Fibroblast of lung (primary cell): Measurements from ENCODE around the gene TBC1D22B. TPM values are rescaled to one million over a fixed set of nuclear protein-coding genes. Genes with fewer than 3 reads are reported as not detected.

Source experiments
- DNase-seq, 2 donors: peaks; one replicate each; pipeline versions ENCODE4 v3.0.0 to v3.0.0-alpha.2; 2010; ENCODE audit warnings: low read depth in 2 of 2
- H2AFZ ChIP-seq: 2 replicates; pipeline ENCODE4 v1.5.1; 2012; ENCODE audit warnings: low read length, control low read depth, inconsistent platforms
- H3K27ac ChIP-seq: 2 replicates; pipeline ENCODE4 v1.5.1; 2011; ENCODE audit warnings: low read length, control low read depth; ENCODE audit not compliant: insufficient read depth
- H3K27me3 ChIP-seq: 2 replicates; pipeline ENCODE4 v1.5.1; 2011; ENCODE audit warnings: mild to moderate bottlenecking, low read length; ENCODE audit not compliant: control insufficient read depth, insufficient read depth
- H3K36me3 ChIP-seq: 2 replicates; pipeline ENCODE4 v1.5.1; 2011; ENCODE audit warnings: low read length; ENCODE audit not compliant: control insufficient read depth, insufficient read depth
- H3K4me1 ChIP-seq: 2 replicates; pipeline ENCODE4 v1.5.1; 2011; ENCODE audit warnings: low read length; ENCODE audit not compliant: control insufficient read depth, insufficient read depth; ENCODE audit errors: extremely low read depth
- H3K4me2 ChIP-seq: 2 replicates; pipeline ENCODE4 v1.5.1; 2011; ENCODE audit warnings: low read length, control low read depth; ENCODE audit not compliant: insufficient read depth; ENCODE audit errors: extremely low read depth
- H3K4me3 ChIP-seq, 4 experiments: fragments of 200-600 bp in 1 of 4; sonication (generic) in 1 of 4; replicated peaks in 1 of 4; 2 replicates each; pipeline ENCODE4 v1.5.1; 2011 to 2016; ENCODE audit warnings: low read length in 4 of 4, low read depth in 3 of 4, mild to moderate bottlenecking in 3 of 4, control low read depth in 2 of 4, inconsistent platforms in 1 of 4, mixed read lengths in 1 of 4; ENCODE audit not compliant: insufficient read depth in 1 of 4; ENCODE audit errors: control extremely low read depth in 1 of 4
- H3K79me2 ChIP-seq: 2 replicates; pipeline ENCODE4 v1.5.1; 2012; ENCODE audit warnings: mild to moderate bottlenecking, low read length, inconsistent platforms; ENCODE audit not compliant: control insufficient read depth, insufficient read depth
- H3K9ac ChIP-seq: 2 replicates; pipeline ENCODE4 v1.5.1; 2011; ENCODE audit warnings: mild to moderate bottlenecking, low read length, control low read depth; ENCODE audit not compliant: insufficient read depth
- H3K9me3 ChIP-seq: 2 replicates; pipeline ENCODE4 v1.5.1; 2012; ENCODE audit warnings: low read depth, low read length; ENCODE audit not compliant: control insufficient read depth, insufficient read depth
- H4K20me1 ChIP-seq: 2 replicates; pipeline ENCODE4 v1.5.1; 2011; ENCODE audit warnings: low read length; ENCODE audit not compliant: control insufficient read depth, insufficient read depth; ENCODE audit errors: extremely low read depth
- EZH2 ChIP-seq: IDR thresholded peaks from 2 replicates; pipeline ENCODE4 v1.5.1; 2012; ENCODE audit warnings: low read length, control low read depth, mild to moderate bottlenecking; ENCODE audit errors: missing control alignments
- polyA plus RNA-seq, 2 donors: library from polyadenylated mRNA; depleted of rRNA in 1 of 2; stranded (reverse) in 1 of 2; unstranded in 1 of 2; fragments of >200 nt; gene quantifications; 2 replicates each; pipeline ENCODE4 v1.2.1, GENCODE V29; 2011 to 2012; ENCODE audit warnings: missing spikeins in 1 of 2
- total RNA-seq: library from RNA; depleted of rRNA; stranded (reverse); fragments of >200 nt; gene quantifications from 2 replicates; pipeline ENCODE4 v1.2.1, GENCODE V29; 2014
- TF ChIP-seq, protein P1 (sequence below), 2 donors: IDR thresholded peaks in 1 of 2; conservative IDR thresholded peaks in 1 of 2; 1 replicate in 1 of 2; 2 replicates in 1 of 2; pipeline ENCODE4 v1.5.1; 2011 to 2012; ENCODE audit warnings: low read length in 2 of 2, control low read depth in 1 of 2, inconsistent platforms in 1 of 2, low read depth in 1 of 2, mild to moderate bottlenecking in 1 of 2

The TBC1D22B gene
- total and polyA plus RNA-seq, 2 donors (not counting 1 experiment from before 2014, with no cell fraction given): 6.3 to 9.7 TPM

DNA sequence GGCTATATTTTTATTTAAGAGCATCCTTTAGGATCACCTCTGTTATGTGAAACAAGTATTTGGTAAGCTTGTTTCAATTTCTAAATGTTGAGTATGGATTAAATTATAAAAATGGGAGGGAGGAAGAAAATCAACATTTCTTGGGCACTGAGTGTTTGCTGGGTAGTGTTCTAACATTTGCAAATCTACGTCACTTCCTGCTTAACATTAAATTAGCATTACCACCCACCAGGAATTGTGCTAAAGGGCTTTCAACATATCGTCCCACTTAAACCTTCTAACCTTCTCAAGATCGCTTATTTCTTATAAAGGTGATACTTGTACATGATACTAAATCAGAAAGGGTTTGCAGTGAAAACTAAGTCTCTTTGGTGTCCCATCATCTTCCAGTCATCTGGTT is 8.3 kb downstream of the TBC1D22B start:
- Histone ChIP-seq H3K4me2 (no peak overlapping the region), H3K79me2 (no peaks in the 10 kb centered on the region), H3K27me3 (no peaks in the 10 kb centered on the region), H3K9me3 (no peaks in the 10 kb centered on the region), H3K36me3 (no peaks in the 10 kb centered on the region), H3K27ac (no peak overlapping the region), H3K4me1 (no peaks in the 10 kb centered on the region), H3K9ac (no peak overlapping the region), H2AFZ (no peak overlapping the region), H3K4me3 (no peak overlapping the region), H4K20me1 (no peaks in the 10 kb centered on the region)
- TF ChIP-seq, protein P1, sequence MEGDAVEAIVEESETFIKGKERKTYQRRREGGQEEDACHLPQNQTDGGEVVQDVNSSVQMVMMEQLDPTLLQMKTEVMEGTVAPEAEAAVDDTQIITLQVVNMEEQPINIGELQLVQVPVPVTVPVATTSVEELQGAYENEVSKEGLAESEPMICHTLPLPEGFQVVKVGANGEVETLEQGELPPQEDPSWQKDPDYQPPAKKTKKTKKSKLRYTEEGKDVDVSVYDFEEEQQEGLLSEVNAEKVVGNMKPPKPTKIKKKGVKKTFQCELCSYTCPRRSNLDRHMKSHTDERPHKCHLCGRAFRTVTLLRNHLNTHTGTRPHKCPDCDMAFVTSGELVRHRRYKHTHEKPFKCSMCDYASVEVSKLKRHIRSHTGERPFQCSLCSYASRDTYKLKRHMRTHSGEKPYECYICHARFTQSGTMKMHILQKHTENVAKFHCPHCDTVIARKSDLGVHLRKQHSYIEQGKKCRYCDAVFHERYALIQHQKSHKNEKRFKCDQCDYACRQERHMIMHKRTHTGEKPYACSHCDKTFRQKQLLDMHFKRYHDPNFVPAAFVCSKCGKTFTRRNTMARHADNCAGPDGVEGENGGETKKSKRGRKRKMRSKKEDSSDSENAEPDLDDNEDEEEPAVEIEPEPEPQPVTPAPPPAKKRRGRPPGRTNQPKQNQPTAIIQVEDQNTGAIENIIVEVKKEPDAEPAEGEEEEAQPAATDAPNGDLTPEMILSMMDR (conservative IDR thresholded peaks at IDR 0.05 in 1 of 2, IDR thresholded peaks at IDR 0.05 in 1 of 2; ENCODE audit: low read depth in 1 of 2, low read length in 2 of 2): no peak
- TF ChIP-seq EZH2: no peak
- no peak for DNase-seq

DNA sequence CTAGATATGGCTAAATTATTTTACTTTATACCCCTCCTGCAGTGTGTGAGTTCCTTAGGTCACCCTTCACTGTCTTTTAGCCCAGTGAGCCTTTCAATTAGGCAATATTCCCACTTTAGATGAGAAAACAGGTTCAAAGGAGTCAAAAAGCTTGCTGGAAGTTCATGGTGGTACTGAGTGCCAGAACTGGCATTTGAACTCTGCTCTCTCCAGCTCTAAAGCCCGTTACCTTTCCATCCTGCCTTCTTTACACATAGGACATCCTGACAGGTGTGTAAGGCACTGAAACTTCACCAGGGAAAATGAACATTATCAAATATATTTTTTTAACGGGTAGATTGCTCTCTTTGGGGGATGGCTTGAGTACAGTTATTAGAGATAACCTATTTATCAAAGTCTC is 11.5 kb downstream of the TBC1D22B start:
- H3K9ac ChIP-seq: no peak overlapping the region
- H3K79me2 ChIP-seq: no peaks in the 10 kb centered on the region
- H3K36me3 ChIP-seq: no peaks in the 10 kb centered on the region
- no peaks in the 10 kb centered on the region for H3K9me3 ChIP-seq
- H3K27me3 ChIP-seq: no peaks in the 10 kb centered on the region
- no peak overlapping the region for H3K4me3 ChIP-seq
- H2AFZ ChIP-seq: no peak overlapping the region
- no peak for TF ChIP-seq EZH2
- TF ChIP-seq, protein P1 (conservative IDR thresholded peaks at IDR 0.05 in 1 of 2, IDR thresholded peaks at IDR 0.05 in 1 of 2; ENCODE audit: low read depth in 1 of 2, low read length in 2 of 2): no peak
- no peak for DNase-seq
- no peaks in the 10 kb centered on the region for H3K4me1 ChIP-seq
- H3K4me2 ChIP-seq: no peak overlapping the region
- H4K20me1 ChIP-seq: no peaks in the 10 kb centered on the region
- no peak overlapping the region for H3K27ac ChIP-seq

DNA sequence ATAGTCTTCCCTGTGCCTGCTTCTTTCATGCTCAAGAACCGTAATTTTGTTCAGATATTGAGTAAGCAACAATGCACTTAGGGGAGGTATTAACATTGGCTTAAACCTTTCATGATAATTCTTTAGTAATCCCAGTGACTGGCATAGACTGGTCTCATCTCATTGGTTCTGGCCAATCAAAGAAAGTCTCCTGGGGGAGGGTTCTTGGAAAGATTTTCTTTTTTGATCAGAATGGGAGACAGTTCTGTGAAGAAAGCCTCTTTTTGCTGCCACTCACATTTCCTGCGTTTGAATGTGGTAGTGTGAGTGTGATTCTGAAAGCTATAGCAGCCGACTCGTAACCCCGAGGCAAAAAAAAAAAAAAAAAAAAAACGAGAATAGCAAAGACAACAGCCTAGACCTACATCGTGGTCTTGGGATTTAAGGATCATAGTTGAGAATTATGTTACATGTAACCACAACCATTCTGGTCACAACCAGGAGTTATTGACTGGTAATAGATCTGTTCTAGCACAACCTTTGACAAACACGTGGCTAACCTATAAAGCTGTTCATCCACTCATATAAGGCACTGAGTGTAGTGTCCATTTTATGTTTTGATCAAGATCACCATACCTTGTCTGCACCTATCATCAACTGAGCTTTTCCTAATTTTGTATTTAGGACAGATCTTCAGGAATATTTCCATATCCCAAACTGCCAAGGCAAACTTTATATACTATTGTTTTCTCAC is 15.4 kb downstream of the TBC1D22B start:
- Histone ChIP-seq H3K4me1 (no peaks in the 10 kb centered on the region), H3K79me2 (no peaks in the 10 kb centered on the region), H3K36me3 (no peaks in the 10 kb centered on the region), H2AFZ (no peak overlapping the region), H3K27me3 (no peaks in the 10 kb centered on the region), H4K20me1 (no peaks in the 10 kb centered on the region), H3K27ac (no peak overlapping the region), H3K4me3 (no peak overlapping the region), H3K9ac (no peak overlapping the region), H3K9me3 (no peaks in the 10 kb centered on the region), H3K4me2 (no peak overlapping the region)
- TF ChIP-seq EZH2: no peak
- TF ChIP-seq, protein P1 (conservative IDR thresholded peaks at IDR 0.05 in 1 of 2, IDR thresholded peaks at IDR 0.05 in 1 of 2; ENCODE audit: low read depth in 1 of 2, low read length in 2 of 2): no peak
- no peak for DNase-seq
